Uterus (tissue), 2 donors: Measurements from ENCODE around the gene CCNL1.

ENCODE experiments used
- CTCF ChIP-seq, 4 experiments: fragments of 200-600 bp in 2 of 4; fragments of 450-650 bp in 2 of 4; sonication (generic) in 2 of 4; IDR thresholded peaks; one replicate each; pipeline ENCODE4 v1.5.1; 2016 to 2019; ENCODE audit warnings: antibody characterized with exemption in 4 of 4, mild to moderate bottlenecking in 2 of 4, moderate library complexity in 1 of 4
- POLR2A ChIP-seq, 2 donors: fragments of 450-650 bp; IDR thresholded peaks; one replicate each; pipeline ENCODE4 v1.6.1; 2016; ENCODE audit warnings: antibody characterized with exemption in 2 of 2, mild to moderate bottlenecking in 1 of 2, moderate library complexity in 1 of 2

DNA sequence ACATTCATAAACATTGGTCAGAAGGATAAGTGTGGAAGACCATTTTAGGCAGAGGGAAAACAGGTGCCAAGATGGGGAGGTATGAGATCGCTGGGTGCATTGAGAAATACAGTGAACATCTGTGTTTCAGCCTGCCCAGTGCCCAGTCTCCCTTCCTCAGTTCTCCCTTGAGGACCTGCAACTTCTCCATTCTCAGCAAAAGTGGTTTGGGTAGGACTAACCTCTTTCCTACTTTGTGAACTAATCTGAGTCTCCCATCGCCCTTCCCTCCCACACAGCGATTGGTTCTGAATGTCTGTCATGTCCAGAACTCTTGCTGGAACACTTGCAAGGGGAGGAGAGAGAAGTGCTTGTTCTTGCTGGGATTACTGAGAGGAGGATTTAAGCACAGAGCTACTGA is 10.9 kb upstream of the CCNL1 start:
- TF ChIP-seq CTCF (IDR thresholded peaks at IDR 0.05) (no peak), POLR2A (IDR thresholded peaks at IDR 0.05) (no peak)
